H9 (cell line): ENCODE data around the gene WWC1. TPM values are rescaled to one million over a fixed set of nuclear protein-coding genes. Genes with fewer than 3 reads are reported as not detected.

Experiments used
- DNase-seq: peaks from one replicate; pipeline ENCODE4 v3.0.0-alpha.2; 2017
- H2AFZ ChIP-seq: one replicate; pipeline ENCODE4 v1.6.1; 2013; ENCODE audit warnings: mild to moderate bottlenecking, low read length, control low read depth, moderate library complexity
- H2AK5ac ChIP-seq: 2 replicates; pipeline ENCODE4 v1.6.1; 2013; ENCODE audit warnings: low read length, control low read depth, mixed read lengths; ENCODE audit not compliant: insufficient read length
- H2BK120ac ChIP-seq: one replicate; pipeline ENCODE4 v1.6.1; 2013; ENCODE audit warnings: low read depth, mild to moderate bottlenecking, low read length, control low read depth, inconsistent platforms; ENCODE audit not compliant: poor library complexity, severe bottlenecking
- H2BK12ac ChIP-seq: 2 replicates; pipeline ENCODE4 v1.6.1; 2013; ENCODE audit warnings: low read length, control low read depth, mixed read lengths, low read depth; ENCODE audit not compliant: insufficient read length
- H2BK15ac ChIP-seq: 2 replicates; pipeline ENCODE4 v1.6.1; 2013; ENCODE audit warnings: low read depth, low read length, control low read depth
- H2BK20ac ChIP-seq: one replicate; pipeline ENCODE4 v1.6.1; 2013; ENCODE audit warnings: low read depth, mild to moderate bottlenecking, low read length, control low read depth, inconsistent platforms; ENCODE audit not compliant: poor library complexity, severe bottlenecking
- H2BK5ac ChIP-seq: 2 replicates; pipeline ENCODE4 v1.6.1; 2013; ENCODE audit warnings: low read length, control low read depth, mixed read lengths; ENCODE audit not compliant: insufficient read length
- H3K14ac ChIP-seq: 2 replicates; pipeline ENCODE4 v1.6.1; 2013; ENCODE audit warnings: low read length, control low read depth; ENCODE audit not compliant: insufficient read depth
- H3K18ac ChIP-seq: 2 replicates; pipeline ENCODE4 v1.6.1; 2013; ENCODE audit warnings: low read depth, mild to moderate bottlenecking, mixed read lengths, low read length, control low read depth; ENCODE audit not compliant: insufficient read length
- H3K23ac ChIP-seq: 2 replicates; pipeline ENCODE4 v1.6.1; 2013; ENCODE audit warnings: low read length, control low read depth, mixed read lengths, low read depth; ENCODE audit not compliant: insufficient read length
- H3K23me2 ChIP-seq: 2 replicates; pipeline ENCODE4 v1.6.1; 2013; ENCODE audit warnings: low read depth, mild to moderate bottlenecking, mixed read lengths, low read length, control low read depth; ENCODE audit not compliant: insufficient read length, poor library complexity, severe bottlenecking
- H3K27ac ChIP-seq: 2 replicates; pipeline ENCODE4 v1.5.1; 2013; ENCODE audit warnings: low read length, control low read depth, mixed read lengths, low read depth; ENCODE audit not compliant: insufficient read length
- H3K27me3 ChIP-seq: 2 replicates; pipeline ENCODE4 v1.6.1; 2013; ENCODE audit warnings: low read length, control low read depth, inconsistent platforms; ENCODE audit not compliant: insufficient read depth
- H3K4ac ChIP-seq: 2 replicates; pipeline ENCODE4 v1.6.1; 2013; ENCODE audit warnings: low read depth, mild to moderate bottlenecking, control low read depth, inconsistent platforms, low read length, moderate library complexity
- H3K4me1 ChIP-seq: 2 replicates; pipeline ENCODE4 v1.6.1; 2013; ENCODE audit warnings: low read length, control low read depth, inconsistent platforms; ENCODE audit not compliant: insufficient read depth
- H3K4me2 ChIP-seq: 2 replicates; pipeline ENCODE4 v1.6.1; 2013; ENCODE audit warnings: low read length, control low read depth, mixed read lengths; ENCODE audit not compliant: insufficient read length, insufficient read depth
- H3K56ac ChIP-seq: 2 replicates; pipeline ENCODE4 v1.6.1; 2013; ENCODE audit warnings: low read depth, mild to moderate bottlenecking, mixed read lengths, low read length, control low read depth; ENCODE audit not compliant: insufficient read length
- H3K79me1 ChIP-seq: 2 replicates; pipeline ENCODE4 v1.6.1; 2013; ENCODE audit warnings: low read depth, mild to moderate bottlenecking, moderate library complexity, low read length, control low read depth, inconsistent platforms; ENCODE audit not compliant: insufficient read depth, poor library complexity, severe bottlenecking
- H3K79me2 ChIP-seq: 2 replicates; pipeline ENCODE4 v1.6.1; 2013; ENCODE audit warnings: low read length, control low read depth, inconsistent platforms; ENCODE audit not compliant: insufficient read depth
- H3K9ac ChIP-seq: 2 replicates; pipeline ENCODE4 v1.6.1; 2013; ENCODE audit warnings: low read length, control low read depth, mixed read lengths; ENCODE audit not compliant: insufficient read length; ENCODE audit errors: extremely low read depth
- H3K9me3 ChIP-seq: one replicate; pipeline ENCODE4 v1.6.1; 2013; ENCODE audit warnings: low read depth, low read length, inconsistent platforms; ENCODE audit not compliant: control insufficient read depth
- H3T11ph ChIP-seq: one replicate; pipeline ENCODE4 v1.6.1; 2013; ENCODE audit warnings: mild to moderate bottlenecking, low read length, control low read depth, inconsistent platforms
- H4K20me1 ChIP-seq: one replicate; pipeline ENCODE4 v1.6.1; 2013; ENCODE audit not compliant: control insufficient read depth, insufficient read length, insufficient read depth
- H4K5ac ChIP-seq: 2 replicates; pipeline ENCODE4 v1.6.1; 2013; ENCODE audit warnings: low read depth, mild to moderate bottlenecking, mixed read lengths, low read length, control low read depth; ENCODE audit not compliant: insufficient read length
- H4K8ac ChIP-seq: replicated peaks from 2 replicates; pipeline ENCODE4 v1.6.1; 2013; ENCODE audit warnings: low read length, control low read depth, mixed read lengths, low read depth; ENCODE audit not compliant: insufficient read length
- H4K91ac ChIP-seq: 2 replicates; pipeline ENCODE4 v1.6.1; 2013; ENCODE audit warnings: low read depth, mild to moderate bottlenecking, moderate library complexity, mixed read lengths, low read length, control low read depth; ENCODE audit not compliant: insufficient read length
- H3K27ac Mint-ChIP-seq, 3 experiments: 2 replicates in 2 of 3; 3 replicates in 1 of 3; pipeline ENCODE4 v1.8.0; 2020 to 2021; ENCODE audit warnings: mixed read lengths in 3 of 3, mild to moderate bottlenecking in 1 of 3, moderate library complexity in 1 of 3
- H3K27me3 Mint-ChIP-seq: 2 replicates; pipeline ENCODE4 v1.8.0; 2021; ENCODE audit warnings: low read depth, mild to moderate bottlenecking, moderate library complexity, mixed read lengths
- H3K36me3 Mint-ChIP-seq, 3 experiments: 2 replicates in 2 of 3; 3 replicates in 1 of 3; pipeline ENCODE4 v1.8.0; 2020 to 2021; ENCODE audit warnings: low read depth in 3 of 3, mixed read lengths in 3 of 3; ENCODE audit not compliant: insufficient read depth in 1 of 3
- H3K4me1 Mint-ChIP-seq, 2 experiments: 2 replicates each; pipeline ENCODE4 v1.8.0; 2020; ENCODE audit warnings: mixed read lengths in 2 of 2
- H3K4me3 Mint-ChIP-seq, 2 experiments: 2 replicates in 1 of 2; 3 replicates in 1 of 2; pipeline ENCODE4 v1.8.0; 2020 to 2021; ENCODE audit warnings: mild to moderate bottlenecking in 2 of 2, mixed read lengths in 2 of 2, moderate library complexity in 1 of 2
- H3K9me3 Mint-ChIP-seq, 2 experiments: 2 replicates in 1 of 2; 3 replicates in 1 of 2; pipeline ENCODE4 v1.8.0; 2020; ENCODE audit warnings: mild to moderate bottlenecking in 2 of 2, mixed read lengths in 2 of 2, moderate library complexity in 1 of 2
- WGBS: extraction: QIAGEN DNeasy Blood & Tissue Kit; methylation state at CpG from one replicate; pipeline ENCODE4 v1.1.7; 2013; ENCODE audit warnings: missing lambda C conversion rate, low lambda C conversion rate, mixed read lengths; ENCODE audit not compliant: insufficient read length; ENCODE audit errors: extremely low coverage; 5-methylcytosine and 5-hydroxymethylcytosine counted together
- total RNA-seq: library from RNA; stranded (reverse); gene quantifications from 2 replicates; pipeline ENCODE4 v1.2.1, GENCODE V29; 2021
- TF ChIP-seq, protein P1 (sequence below): fragments of 200-600 bp; sonication (generic); conservative IDR thresholded peaks from 3 replicates; pipeline ENCODE4 v1.8.0; 2021; ENCODE audit warnings: antibody characterized with exemption, mild to moderate bottlenecking

WWC1 gene
- total RNA-seq, 1 experiment from 2014 or later: 28.2 TPM

- Mint-ChIP-seq H3K36me3 (no peaks in the 10 kb centered on the region), H3K27ac (no peak overlapping the region), H3K4me1 (peaks cover 21 to 26% of the 10 kb centered on the region in 2 experiments), H3K9me3 (no peaks in the 10 kb centered on the region; a peak in 1 of 5 replicates), H3K4me3 (no peak overlapping the region), H3K27me3 (peaks cover 34% of the 10 kb centered on the region)
- no peak overlapping the region for H4K5ac ChIP-seq
- no peak overlapping the region for H4K8ac ChIP-seq
- H3K9ac ChIP-seq: no peak overlapping the region
- no peak overlapping the region for H3K23ac ChIP-seq
- no peak overlapping the region for H2BK12ac ChIP-seq
- no peak overlapping the region for H3T11ph ChIP-seq
- H4K91ac ChIP-seq: no peak overlapping the region
- TF ChIP-seq, protein P1, sequence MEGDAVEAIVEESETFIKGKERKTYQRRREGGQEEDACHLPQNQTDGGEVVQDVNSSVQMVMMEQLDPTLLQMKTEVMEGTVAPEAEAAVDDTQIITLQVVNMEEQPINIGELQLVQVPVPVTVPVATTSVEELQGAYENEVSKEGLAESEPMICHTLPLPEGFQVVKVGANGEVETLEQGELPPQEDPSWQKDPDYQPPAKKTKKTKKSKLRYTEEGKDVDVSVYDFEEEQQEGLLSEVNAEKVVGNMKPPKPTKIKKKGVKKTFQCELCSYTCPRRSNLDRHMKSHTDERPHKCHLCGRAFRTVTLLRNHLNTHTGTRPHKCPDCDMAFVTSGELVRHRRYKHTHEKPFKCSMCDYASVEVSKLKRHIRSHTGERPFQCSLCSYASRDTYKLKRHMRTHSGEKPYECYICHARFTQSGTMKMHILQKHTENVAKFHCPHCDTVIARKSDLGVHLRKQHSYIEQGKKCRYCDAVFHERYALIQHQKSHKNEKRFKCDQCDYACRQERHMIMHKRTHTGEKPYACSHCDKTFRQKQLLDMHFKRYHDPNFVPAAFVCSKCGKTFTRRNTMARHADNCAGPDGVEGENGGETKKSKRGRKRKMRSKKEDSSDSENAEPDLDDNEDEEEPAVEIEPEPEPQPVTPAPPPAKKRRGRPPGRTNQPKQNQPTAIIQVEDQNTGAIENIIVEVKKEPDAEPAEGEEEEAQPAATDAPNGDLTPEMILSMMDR: no peak
- peaks cover 4% of the 10 kb centered on the region for H3K23me2 ChIP-seq
- H3K4ac ChIP-seq: no peak overlapping the region
- H3K56ac ChIP-seq: no peak overlapping the region
- no peak overlapping the region for H2BK15ac ChIP-seq
- no peaks in the 10 kb centered on the region; the same call in 1 of the 2 replicates for H3K4me1 ChIP-seq
- H3K14ac ChIP-seq: no peak overlapping the region
- H4K20me1 ChIP-seq: no peaks in the 10 kb centered on the region
- H3K79me2 ChIP-seq: no peaks in the 10 kb centered on the region
- H3K27ac ChIP-seq: no peak overlapping the region
- H2AK5ac ChIP-seq: no peak overlapping the region
- no peak overlapping the region for H3K18ac ChIP-seq
- no peak overlapping the region for H2BK20ac ChIP-seq
- no peak overlapping the region for H2AFZ ChIP-seq
- no peak overlapping the region for H2BK5ac ChIP-seq
- no peak overlapping the region for H3K4me2 ChIP-seq
- H3K79me1 ChIP-seq: no peaks in the 10 kb centered on the region
- no peaks in the 10 kb centered on the region for H3K27me3 ChIP-seq
- no peak overlapping the region for H2BK120ac ChIP-seq
- WGBS: no CpG with 5 or more reads among the region's 3 CpGs
- H3K9me3 ChIP-seq: no peaks in the 10 kb centered on the region
- no peak for DNase-seq
Observed at GRCh38 chr5:168273056-168273980, 18.1 kb upstream of the WWC1 start.
